Measurements from ENCODE around the gene EOMES. TPM values are rescaled to one million over a fixed set of nuclear protein-coding genes. Genes with fewer than 3 reads are reported as not detected.

The EOMES gene
- total and polyA plus RNA-seq, 2 experiments from 2014 or later = 0.34 TPM; not detected in 1

- Histone ChIP-seq H3K4me1 (ENCODE audit: low read depth) (no peaks in the 10 kb centered on the region), H3K27ac (no peak overlapping the region), H3K4me3 (no peak overlapping the region), H3K36me3 (no peaks in the 10 kb centered on the region), H3K9me3 (ENCODE audit: low read depth) (no peaks in the 10 kb centered on the region), H3K27me3 (peaks cover 20% of the 10 kb centered on the region)
- DNase-seq (ENCODE audit: low read depth in 1 of 2, low spot score in 1 of 2) = no peak
- TF ChIP-seq, protein P1, sequence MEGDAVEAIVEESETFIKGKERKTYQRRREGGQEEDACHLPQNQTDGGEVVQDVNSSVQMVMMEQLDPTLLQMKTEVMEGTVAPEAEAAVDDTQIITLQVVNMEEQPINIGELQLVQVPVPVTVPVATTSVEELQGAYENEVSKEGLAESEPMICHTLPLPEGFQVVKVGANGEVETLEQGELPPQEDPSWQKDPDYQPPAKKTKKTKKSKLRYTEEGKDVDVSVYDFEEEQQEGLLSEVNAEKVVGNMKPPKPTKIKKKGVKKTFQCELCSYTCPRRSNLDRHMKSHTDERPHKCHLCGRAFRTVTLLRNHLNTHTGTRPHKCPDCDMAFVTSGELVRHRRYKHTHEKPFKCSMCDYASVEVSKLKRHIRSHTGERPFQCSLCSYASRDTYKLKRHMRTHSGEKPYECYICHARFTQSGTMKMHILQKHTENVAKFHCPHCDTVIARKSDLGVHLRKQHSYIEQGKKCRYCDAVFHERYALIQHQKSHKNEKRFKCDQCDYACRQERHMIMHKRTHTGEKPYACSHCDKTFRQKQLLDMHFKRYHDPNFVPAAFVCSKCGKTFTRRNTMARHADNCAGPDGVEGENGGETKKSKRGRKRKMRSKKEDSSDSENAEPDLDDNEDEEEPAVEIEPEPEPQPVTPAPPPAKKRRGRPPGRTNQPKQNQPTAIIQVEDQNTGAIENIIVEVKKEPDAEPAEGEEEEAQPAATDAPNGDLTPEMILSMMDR (IDR thresholded peaks at IDR 0.05; ENCODE audit: low read depth, low read length) = no peak
Measured at GRCh38 chr3:27708250-27708649, 13.9 kb downstream of the EOMES start.

DNA sequence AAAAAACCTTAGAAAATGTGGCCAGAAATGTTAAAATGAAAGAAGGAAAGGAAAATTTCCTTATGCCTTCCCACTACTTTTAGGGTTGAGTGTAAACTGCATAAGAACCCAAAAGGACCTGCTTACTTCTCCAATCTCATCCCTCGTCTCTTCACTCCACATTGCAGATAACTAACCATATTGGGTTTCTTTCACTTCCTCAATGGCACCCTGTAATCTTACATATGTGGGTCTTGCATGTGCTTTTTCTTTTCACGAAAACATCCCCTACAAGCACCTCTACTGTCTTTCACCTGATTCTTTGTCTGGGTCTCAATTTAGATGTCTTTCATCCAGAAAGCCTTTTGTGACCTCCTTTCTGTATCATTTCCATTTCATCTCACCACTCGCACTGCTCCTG, 23.1 kb downstream of the EOMES start:
- DNase-seq (ENCODE audit: low read depth in 1 of 2, low spot score in 1 of 2) = no peak
- TF ChIP-seq, protein P1 (IDR thresholded peaks at IDR 0.05; ENCODE audit: low read depth, low read length) = no peak
- no peak overlapping the region for H3K4me3 ChIP-seq
- H3K4me1 ChIP-seq (ENCODE audit: low read depth) = no peaks in the 10 kb centered on the region
- H3K36me3 ChIP-seq = no peaks in the 10 kb centered on the region
- no peaks in the 10 kb centered on the region for H3K9me3 ChIP-seq (ENCODE audit: low read depth)
- no peak overlapping the region for H3K27ac ChIP-seq
- H3K27me3 ChIP-seq = no peaks in the 10 kb centered on the region

DNA sequence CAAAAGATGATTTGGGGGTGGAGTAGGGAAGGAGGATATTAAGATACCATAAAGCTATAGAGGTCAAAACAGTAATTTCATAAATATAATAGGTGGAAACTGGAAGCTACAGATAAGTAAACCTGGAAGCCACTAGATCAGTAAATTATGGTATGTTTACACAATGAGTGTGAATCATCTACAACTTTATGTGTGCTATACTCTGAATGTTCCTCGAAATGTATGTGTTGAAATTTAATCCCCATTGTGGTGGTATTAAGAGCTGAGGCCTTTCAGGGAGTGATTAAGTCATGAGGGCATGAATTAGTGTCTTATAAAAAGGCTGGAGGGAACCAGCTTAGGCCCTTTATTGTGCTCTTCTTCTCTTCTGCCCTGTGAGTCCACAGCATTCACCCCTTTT, 25.2 kb downstream of the EOMES start:
- TF ChIP-seq, protein P1 (IDR thresholded peaks at IDR 0.05; ENCODE audit: low read depth, low read length) = no peak
- Histone ChIP-seq H3K27me3 (no peaks in the 10 kb centered on the region), H3K4me1 (ENCODE audit: low read depth) (no peaks in the 10 kb centered on the region), H3K27ac (no peak overlapping the region), H3K9me3 (ENCODE audit: low read depth) (no peaks in the 10 kb centered on the region), H3K4me3 (no peak overlapping the region), H3K36me3 (no peaks in the 10 kb centered on the region)
- DNase-seq (ENCODE audit: low read depth in 1 of 2, low spot score in 1 of 2) = no peak

GRCh38 chr3:27695636-27696035, 26.5 kb downstream of the EOMES start:
- no peak for DNase-seq (ENCODE audit: low read depth in 1 of 2, low spot score in 1 of 2)
- Histone ChIP-seq H3K4me1 (ENCODE audit: low read depth) (no peaks in the 10 kb centered on the region), H3K27me3 (no peaks in the 10 kb centered on the region), H3K36me3 (no peaks in the 10 kb centered on the region), H3K27ac (no peak overlapping the region), H3K9me3 (ENCODE audit: low read depth) (no peaks in the 10 kb centered on the region), H3K4me3 (no peak overlapping the region)
- TF ChIP-seq, protein P1 (IDR thresholded peaks at IDR 0.05; ENCODE audit: low read depth, low read length) = no peak

DNA sequence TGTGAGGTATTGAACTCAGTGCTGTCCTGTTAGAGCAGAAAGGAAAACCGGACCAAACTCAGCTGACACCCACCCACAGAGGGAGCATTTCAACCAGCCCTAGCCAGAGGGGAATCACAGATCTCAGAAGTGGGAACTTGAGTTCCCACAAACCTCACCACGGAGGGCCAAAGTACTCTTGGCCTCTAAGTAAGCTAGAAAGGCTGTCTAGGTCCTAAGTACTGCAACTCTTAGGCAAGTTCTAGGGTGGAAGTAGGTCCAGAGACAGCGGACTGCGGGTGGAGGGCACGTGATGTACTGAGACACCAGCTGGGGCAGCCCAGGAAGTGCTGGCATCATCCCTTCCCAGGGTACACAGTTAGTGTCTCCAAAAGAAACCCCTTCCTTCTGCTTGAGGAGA, 34.1 kb downstream of the EOMES start:
- Histone ChIP-seq H3K27me3 (no peaks in the 10 kb centered on the region), H3K4me1 (ENCODE audit: low read depth) (no peaks in the 10 kb centered on the region), H3K27ac (no peak overlapping the region), H3K9me3 (ENCODE audit: low read depth) (no peaks in the 10 kb centered on the region), H3K4me3 (no peak overlapping the region), H3K36me3 (no peaks in the 10 kb centered on the region)
- TF ChIP-seq, protein P1 (IDR thresholded peaks at IDR 0.05; ENCODE audit: low read depth, low read length) = no peak
- DNase-seq (ENCODE audit: low read depth in 1 of 2, low spot score in 1 of 2) = no peak

DNA sequence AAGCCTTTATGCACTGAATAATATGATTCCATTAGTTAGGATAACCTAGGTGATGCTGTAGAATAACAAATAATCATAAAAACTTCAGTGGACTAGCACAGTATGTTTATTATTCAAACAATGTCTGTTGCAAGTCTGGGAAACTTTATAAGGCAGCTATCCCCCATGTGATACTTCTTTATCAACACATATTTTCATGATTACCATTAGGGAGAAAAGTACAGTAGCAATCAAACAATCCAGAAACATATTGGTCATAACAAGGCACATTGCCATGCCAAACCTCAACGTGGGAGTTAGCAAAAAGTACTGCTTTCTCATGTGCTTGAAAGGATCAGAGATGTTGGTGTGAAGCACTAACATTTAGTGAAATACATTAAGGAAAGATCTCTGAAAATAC, 35.5 kb downstream of the EOMES start:
- Histone ChIP-seq H3K27ac (no peak overlapping the region), H3K9me3 (ENCODE audit: low read depth) (no peaks in the 10 kb centered on the region), H3K36me3 (no peaks in the 10 kb centered on the region), H3K4me3 (no peak overlapping the region), H3K4me1 (ENCODE audit: low read depth) (no peaks in the 10 kb centered on the region), H3K27me3 (no peaks in the 10 kb centered on the region)
- TF ChIP-seq, protein P1 (IDR thresholded peaks at IDR 0.05; ENCODE audit: low read depth, low read length) = no peak
- peak in 1 of 2 donors; percentile 90 for DNase-seq (ENCODE audit: low read depth in 1 of 2, low spot score in 1 of 2)
